Naive thymus-derived CD4-positive, alpha-beta T cell (primary cell): ENCODE data around the gene TP73. TPM values are rescaled to one million over a fixed set of nuclear protein-coding genes. Genes with fewer than 3 reads are reported as not detected.

Experiments
- ATAC-seq: fragments of 150-1000 bp; cut with Tn5 transposase; 2 replicates; pipeline ENCODE4 v1.10.0; 2021; ENCODE audit warnings: mild to moderate bottlenecking, moderate library complexity
- CTCF ChIA-PET: fragments of 350-600 bp; sonication (Branson Sonifier 250); formaldehyde crosslinking; loops from one replicate; lab custom pipeline; 2021; ENCODE audit warnings: antibody characterized with exemption; lab: Charles Lee
- POLR2A ChIA-PET: fragments of 350-600 bp; sonication (Branson Sonifier 250); formaldehyde crosslinking; loops from one replicate; lab custom pipeline; 2021; ENCODE audit warnings: antibody characterized with exemption, inconsistent platforms; lab: Charles Lee
- DNase-seq, 9 donors: peaks; one replicate each; pipeline versions ENCODE4 v3.0.0 to v3.0.0-alpha.2; 2020 to 2022; ENCODE audit warnings: mixed read lengths in 1 of 9
- H3K27ac ChIP-seq: one replicate; pipeline ENCODE4 v1.7.0; 2013; ENCODE audit warnings: mild to moderate bottlenecking, low read depth, low read length, moderate library complexity
- H3K27me3 ChIP-seq, 2 donors: one replicate each; pipeline ENCODE4 v1.7.0; 2013; ENCODE audit warnings: low read length in 2 of 2, mild to moderate bottlenecking in 2 of 2, moderate library complexity in 2 of 2; ENCODE audit not compliant: control insufficient read depth in 2 of 2, insufficient read depth in 2 of 2
- H3K36me3 ChIP-seq, 3 experiments: 1 replicate in 2 of 3; 2 replicates in 1 of 3; pipeline ENCODE4 v1.7.0; 2013; ENCODE audit warnings: low read length in 3 of 3, mild to moderate bottlenecking in 3 of 3, moderate library complexity in 1 of 3; ENCODE audit not compliant: insufficient read depth in 3 of 3, control insufficient read depth in 2 of 3
- H3K4me1 ChIP-seq, 2 donors: one replicate each; pipeline ENCODE4 v1.7.0; 2013; ENCODE audit warnings: low read length in 2 of 2, mild to moderate bottlenecking in 2 of 2, moderate library complexity in 1 of 2; ENCODE audit not compliant: control insufficient read depth in 2 of 2, insufficient read depth in 2 of 2
- H3K4me3 ChIP-seq: 2 replicates; pipeline ENCODE4 v1.7.0; 2013; ENCODE audit warnings: mild to moderate bottlenecking, low read length
- H3K9me3 ChIP-seq, 3 experiments: 1 replicate in 2 of 3; 2 replicates in 1 of 3; pipeline ENCODE4 v1.7.0; 2013; ENCODE audit warnings: low read length in 3 of 3; ENCODE audit not compliant: control insufficient read depth in 2 of 3
- H3K27ac Mint-ChIP-seq, 9 donors: one replicate each; pipeline ENCODE4 v1.8.0; 2020 to 2022; ENCODE audit warnings: mixed read lengths in 9 of 9, mild to moderate bottlenecking in 8 of 9, moderate library complexity in 5 of 9, inconsistent platforms in 2 of 9
- H3K27me3 Mint-ChIP-seq, 5 donors: one replicate each; pipeline ENCODE4 v1.8.0; 2021 to 2022; ENCODE audit warnings: mixed read lengths in 5 of 5, mild to moderate bottlenecking in 1 of 5
- H3K36me3 Mint-ChIP-seq, 5 donors: one replicate each; pipeline ENCODE4 v1.8.0; 2020 to 2022; ENCODE audit warnings: mixed read lengths in 5 of 5, mild to moderate bottlenecking in 3 of 5, inconsistent platforms in 1 of 5
- H3K4me1 Mint-ChIP-seq, 7 donors: one replicate each; pipeline ENCODE4 v1.8.0; 2020 to 2022; ENCODE audit warnings: mixed read lengths in 7 of 7, mild to moderate bottlenecking in 3 of 7, inconsistent platforms in 1 of 7
- H3K4me3 Mint-ChIP-seq, 10 donors: one replicate each; pipeline ENCODE4 v1.8.0; 2020 to 2022; ENCODE audit warnings: mild to moderate bottlenecking in 10 of 10, mixed read lengths in 10 of 10, moderate library complexity in 6 of 10, inconsistent platforms in 2 of 10
- H3K9me3 Mint-ChIP-seq, 11 donors: one replicate each; pipeline ENCODE4 v1.8.0; 2020 to 2022; ENCODE audit warnings: mixed read lengths in 11 of 11, mild to moderate bottlenecking in 4 of 11, inconsistent platforms in 1 of 11, moderate library complexity in 1 of 11
- intact Hi-C, 2 donors: fragments of 100-400 bp; cut with micrococcal nuclease; formaldehyde crosslinking; loops; one replicate each; pipeline ENCODE4 v1.15.1; 2023
- polyA plus RNA-seq, 2 donors: library from polyadenylated mRNA; unstranded; fragments of 300-500 nt; fragmentation: Illumina TruSeq; gene quantifications; one replicate each; pipeline ENCODE4 v1.2.3, GENCODE V29; 2021
- total RNA-seq, 6 experiments: library from RNA in 5 of 6; stranded (reverse) in 5 of 6; gene quantifications; 1 replicate in 5 of 6; 2 replicates in 1 of 6; pipeline ENCODE4 v1.2.3 and lab custom pipeline; 2021 to 2026

The TP73 gene
- total and polyA plus RNA-seq, 7 experiments from 2014 or later = 0.03 to 2.4 (median 0.15) TPM; not detected in 2

DNA sequence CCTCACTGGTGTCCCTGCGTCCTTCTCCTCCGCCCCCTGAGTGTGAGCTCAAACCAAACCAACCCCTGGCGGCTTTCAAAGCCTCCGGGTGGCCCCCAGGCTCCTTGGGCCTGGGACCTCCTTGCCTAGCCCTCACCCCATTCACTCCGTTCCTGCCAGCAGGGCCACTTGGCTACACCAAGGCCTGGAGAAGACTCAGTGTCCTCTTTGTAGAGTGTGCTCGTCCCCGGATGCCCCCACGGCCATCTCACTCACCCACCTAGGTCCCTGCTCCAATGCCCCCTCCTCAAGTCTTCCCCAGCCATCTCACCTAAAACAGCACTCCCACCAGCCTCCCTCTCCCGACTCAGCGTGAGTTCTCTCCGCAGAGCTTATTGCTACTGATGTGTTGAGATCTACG, 92.8 kb downstream of the TP73 start:
- Mint-ChIP-seq H3K9me3 (peaks cover 0 to 2% (median 0%) of the 10 kb centered on the region in 11 donors), H3K27ac (peak overlapping the region in 6 of 9 donors; percentile 36 to 59 (median 50)), H3K4me3 (peak overlapping the region; percentile 6 to 83 (median 74)), H3K27me3 (peaks cover 0 to 4% (median 0%) of the 10 kb centered on the region in 5 donors), H3K36me3 (peaks cover 0 to 22% (median 4%) of the 10 kb centered on the region in 5 donors), H3K4me1 (peaks cover 15 to 44% (median 33%) of the 10 kb centered on the region in 7 donors)
- Histone ChIP-seq H3K4me3 (no peak overlapping the region), H3K9me3 (no peaks in the 10 kb centered on the region), H3K4me1 (peaks cover 7 to 12% of the 10 kb centered on the region in 2 donors), H3K36me3 (peaks cover 0 to 33% (median 0%) of the 10 kb centered on the region in 3 experiments), H3K27ac (no peak overlapping the region), H3K27me3 (no peaks in the 10 kb centered on the region)
- intact Hi-C loops = no loop called here
- ChIA-PET POLR2A (no interaction called here), CTCF (no interaction called here)
- ATAC-seq = no peak
- no peak for DNase-seq

DNA sequence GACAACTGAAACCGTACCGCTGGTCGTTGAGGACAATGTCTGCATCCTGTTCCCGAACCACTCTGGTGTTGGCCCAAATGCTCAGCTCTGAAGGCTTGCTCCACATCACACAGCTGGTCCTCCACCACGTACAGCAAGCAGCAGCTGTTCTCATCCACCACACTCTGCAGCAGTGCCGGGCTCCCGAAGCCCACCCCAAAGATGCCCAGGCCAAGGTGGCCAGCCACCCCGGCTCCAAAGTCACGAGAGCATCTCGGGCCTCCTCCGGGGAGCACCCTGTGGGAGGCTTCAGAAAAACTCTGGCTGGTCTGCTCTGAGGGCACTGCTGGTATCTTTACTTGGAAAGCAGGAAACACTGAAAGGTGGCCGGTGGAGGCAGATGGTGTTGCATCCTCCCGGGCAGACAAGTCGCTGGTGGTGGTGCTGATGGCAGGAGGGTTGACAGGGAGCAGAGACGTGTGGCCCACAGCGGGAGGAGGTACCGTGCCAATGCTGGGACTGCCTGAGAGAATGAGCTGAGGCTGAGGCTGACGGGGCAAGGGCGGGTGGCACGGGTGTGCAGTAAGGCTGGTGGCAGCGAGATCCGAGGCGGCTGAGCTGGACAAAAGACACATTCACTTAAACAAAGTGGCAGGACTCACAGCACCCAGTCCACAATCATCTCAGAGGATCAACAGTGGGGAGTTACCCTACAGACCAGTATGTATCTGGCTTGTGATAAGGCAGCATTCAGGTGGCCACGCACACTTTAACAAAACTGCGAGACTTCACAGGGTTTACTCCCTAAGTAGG, 93.5 kb downstream of the TP73 start:
- DNase-seq (no peak), ATAC-seq (no peak)
- H3K9me3 Mint-ChIP-seq = peaks cover 0 to 2% (median 0%) of the 10 kb centered on the region in 11 donors
- ChIA-PET CTCF (no interaction called here), POLR2A (no interaction called here)
- intact Hi-C loops = loop anchor here (1.0 to 2.0 kb wide), 2 partner anchors 95 to 214 kb away; partner anchors contain the start of gene WRAP73 (in 2 of the 2)
- peak overlapping the region; percentile 13 to 88 (median 71) for H3K27ac Mint-ChIP-seq
- H3K4me3 Mint-ChIP-seq = peak overlapping the region; percentile 72 to 87 (median 78)
- H3K27me3 ChIP-seq = no peaks in the 10 kb centered on the region
- peaks cover 7 to 12% of the 10 kb centered on the region in 2 donors for H3K4me1 ChIP-seq
- H3K36me3 Mint-ChIP-seq = peaks cover 0 to 22% (median 4%) of the 10 kb centered on the region in 5 donors
- H3K36me3 ChIP-seq = peaks cover 0 to 26% (median 0%) of the 10 kb centered on the region in 3 experiments
- H3K27ac ChIP-seq = no peak overlapping the region
- H3K4me3 ChIP-seq = no peak overlapping the region
- H3K9me3 ChIP-seq = no peaks in the 10 kb centered on the region
- H3K4me1 Mint-ChIP-seq = peaks cover 15 to 44% (median 33%) of the 10 kb centered on the region in 7 donors
- H3K27me3 Mint-ChIP-seq = peaks cover 0 to 4% (median 0%) of the 10 kb centered on the region in 5 donors

DNA sequence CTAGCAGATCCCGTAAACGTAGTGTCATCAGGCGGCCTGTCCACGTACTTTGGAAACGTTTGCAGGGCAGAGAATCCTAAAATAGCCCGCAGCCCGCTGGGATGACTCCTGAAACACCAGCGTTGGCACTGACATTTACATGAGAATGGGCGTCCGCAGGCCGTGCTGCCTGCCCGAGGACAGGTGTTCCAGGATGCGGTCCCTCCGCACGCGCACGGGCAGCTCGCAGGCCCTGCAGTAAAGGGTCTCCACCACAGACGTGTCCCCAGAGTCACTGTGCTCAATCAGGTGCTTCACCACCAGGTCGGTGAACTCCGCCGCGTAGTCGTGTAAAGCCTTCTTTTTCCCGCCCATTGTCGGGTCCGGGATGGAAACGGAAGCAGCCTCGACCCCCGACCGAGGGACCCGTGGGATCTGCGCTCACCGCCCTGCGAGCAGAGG, 94.1 kb downstream of the TP73 start:
- CTCF ChIA-PET = no interaction called here
- Histone ChIP-seq H3K9me3 (no peaks in the 10 kb centered on the region), H3K4me1 (peaks cover 7 to 12% of the 10 kb centered on the region in 2 donors), H3K27me3 (no peaks in the 10 kb centered on the region), H3K36me3 (peaks cover 0 to 20% (median 0%) of the 10 kb centered on the region in 3 experiments), H3K4me3 (peak overlapping the region; percentile 52), H3K27ac (peak overlapping the region; percentile 71)
- Mint-ChIP-seq H3K27me3 (peaks cover 0 to 4% (median 0%) of the 10 kb centered on the region in 5 donors), H3K4me1 (peaks cover 15 to 43% (median 33%) of the 10 kb centered on the region in 7 donors), H3K36me3 (peaks cover 0 to 19% (median 4%) of the 10 kb centered on the region in 5 donors), H3K9me3 (peaks cover 0 to 2% (median 0%) of the 10 kb centered on the region in 11 donors), H3K4me3 (peak overlapping the region; percentile 72 to 87 (median 78)), H3K27ac (peak overlapping the region; percentile 59 to 88 (median 71))
- intact Hi-C loops = loop anchor here (1.0 to 2.0 kb wide), 2 partner anchors 96 to 215 kb away; partner anchors contain the start of gene WRAP73 (in 2 of the 2)
- POLR2A ChIA-PET = no interaction called here
- ATAC-seq = no peak
- no peak for DNase-seq

DNA sequence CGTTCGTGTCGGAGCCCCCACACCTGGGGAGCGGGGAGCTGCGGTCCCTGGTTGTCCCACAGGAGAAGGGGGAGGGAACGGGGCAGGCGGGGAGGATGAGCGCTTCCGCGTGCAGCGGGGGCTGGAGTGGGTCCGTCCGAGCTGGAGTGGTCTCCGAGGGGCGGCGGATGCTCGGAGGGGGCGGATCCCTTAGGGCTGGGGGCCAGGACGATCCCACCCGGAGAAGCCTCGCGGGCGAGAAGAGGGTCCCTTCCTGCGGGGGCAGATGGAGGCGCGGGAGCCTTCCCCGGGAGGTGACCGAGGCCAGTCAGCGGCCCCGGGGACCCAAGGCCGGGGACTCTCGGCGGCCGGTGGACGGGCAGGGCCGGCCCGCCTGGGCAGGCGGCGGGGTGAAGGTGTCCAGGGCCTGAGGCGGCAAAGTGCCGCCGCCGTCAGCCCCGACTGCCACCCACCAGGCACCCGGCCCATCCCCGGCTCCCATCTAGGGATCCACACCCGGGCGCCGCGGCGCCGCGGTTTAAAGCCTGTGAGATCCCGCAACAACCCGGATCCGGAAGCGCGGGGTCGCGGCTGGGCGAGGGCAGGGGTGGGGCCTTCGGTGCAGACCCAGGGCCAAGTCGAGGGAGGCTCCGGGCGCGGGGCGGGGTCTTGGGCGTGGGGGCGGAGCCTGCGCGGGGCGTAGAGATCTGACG, 94.7 kb downstream of the TP73 start:
- Mint-ChIP-seq H3K4me1 (peaks cover 15 to 40% (median 33%) of the 10 kb centered on the region in 7 donors), H3K4me3 (peak overlapping the region; percentile 72 to 87 (median 78)), H3K9me3 (peaks cover 0 to 2% (median 0%) of the 10 kb centered on the region in 11 donors), H3K36me3 (peaks cover 0 to 14% (median 4%) of the 10 kb centered on the region in 5 donors), H3K27ac (peak overlapping the region in 4 of 9 donors; percentile 65 to 88 (median 73)), H3K27me3 (peaks cover 0 to 4% (median 0%) of the 10 kb centered on the region in 5 donors)
- peak overlapping the region; percentile 71 for H3K27ac ChIP-seq
- POLR2A ChIA-PET = no interaction called here
- ATAC-seq (peak; percentile 99), DNase-seq (peak; percentile 76 to 91 (median 86))
- peaks cover 7 to 12% of the 10 kb centered on the region in 2 donors for H3K4me1 ChIP-seq
- CTCF ChIA-PET = no interaction called here
- H3K27me3 ChIP-seq = no peaks in the 10 kb centered on the region
- no peaks in the 10 kb centered on the region for H3K9me3 ChIP-seq
- H3K36me3 ChIP-seq = peaks cover 0 to 15% (median 0%) of the 10 kb centered on the region in 3 experiments
- intact Hi-C loops = loop anchor here (1.0 to 2.0 kb wide), 5 partner anchors 25 to 216 kb away; partner anchors contain the start of genes LRRC47 (in 2 of the 2), SMIM1 (in 2 of the 2) and WRAP73 (in 2 of the 2)
- peak overlapping the region; percentile 52 for H3K4me3 ChIP-seq

DNA sequence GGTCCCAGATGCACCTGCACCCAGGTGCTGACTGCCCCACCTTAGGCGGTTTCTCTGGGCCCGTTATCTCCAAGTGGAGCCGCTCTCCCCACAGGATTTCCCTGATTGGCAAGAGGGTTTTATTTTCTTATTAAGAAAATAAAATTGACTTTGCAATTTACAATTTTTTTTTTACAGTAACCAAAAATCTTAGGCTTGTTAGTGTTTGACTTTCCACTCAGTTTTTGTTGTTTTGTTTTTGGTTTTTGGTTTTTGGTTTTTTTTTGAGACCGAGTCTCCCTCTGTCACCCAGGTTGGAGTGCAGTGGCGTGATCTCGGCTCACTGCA, 95.2 kb downstream of the TP73 start:
- H3K4me1 ChIP-seq = peaks cover 7 to 12% of the 10 kb centered on the region in 2 donors
- no peak for DNase-seq
- H3K4me3 ChIP-seq = peak overlapping the region; percentile 52
- H3K27me3 ChIP-seq = no peaks in the 10 kb centered on the region
- H3K27me3 Mint-ChIP-seq = peaks cover 0 to 4% (median 0%) of the 10 kb centered on the region in 5 donors
- H3K36me3 ChIP-seq = peaks cover 0 to 10% (median 0%) of the 10 kb centered on the region in 3 experiments
- peaks cover 0 to 14% (median 4%) of the 10 kb centered on the region in 5 donors for H3K36me3 Mint-ChIP-seq
- no peak for ATAC-seq
- H3K27ac Mint-ChIP-seq = peak overlapping the region in 2 of 9 donors; percentile 22 to 43
- intact Hi-C loops = loop anchor here (1.0 to 2.0 kb wide), 4 partner anchors 25 to 123 kb away; partner anchors contain the start of genes LRRC47 (in 2 of the 2), SMIM1 (in 2 of the 2) and WRAP73 (in 2 of the 2)
- no peaks in the 10 kb centered on the region for H3K9me3 ChIP-seq
- CTCF ChIA-PET = no interaction called here
- peak overlapping the region; percentile 71 for H3K27ac ChIP-seq
- H3K9me3 Mint-ChIP-seq = peaks cover 0 to 2% (median 0%) of the 10 kb centered on the region in 11 donors
- H3K4me3 Mint-ChIP-seq = peak overlapping the region; percentile 60 to 83 (median 74)
- POLR2A ChIA-PET = interaction anchor here (0.9 kb wide), 1 partner anchor 22 kb away, joined by 3 read pairs; no protein-coding TSS in a partner anchor
- peaks cover 15 to 40% (median 33%) of the 10 kb centered on the region in 7 donors for H3K4me1 Mint-ChIP-seq

DNA sequence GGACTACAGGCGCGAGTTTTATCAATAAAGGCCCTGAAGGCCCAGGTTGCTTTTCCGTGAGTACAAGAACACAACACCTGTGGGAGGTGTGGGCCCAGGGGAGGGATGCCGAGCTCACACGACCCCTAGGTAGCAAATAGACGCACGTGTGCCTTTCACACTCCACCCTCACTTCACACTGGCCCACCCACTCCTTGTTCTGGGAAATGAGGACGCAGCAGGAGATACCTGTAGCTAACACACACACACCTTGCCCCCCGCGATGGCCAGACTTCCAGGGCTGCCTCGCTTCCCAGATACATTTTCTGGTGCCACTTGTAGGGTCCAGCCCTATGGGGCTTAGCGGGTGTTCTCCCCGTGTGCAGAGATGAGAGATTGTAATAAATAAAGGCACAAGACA, 95.6 kb downstream of the TP73 start:
- intact Hi-C loops = loop anchor here (1.0 to 2.0 kb wide), 4 partner anchors 24 to 124 kb away; partner anchors contain the start of genes LRRC47 (in 2 of the 2), SMIM1 (in 2 of the 2) and WRAP73 (in 2 of the 2)
- CTCF ChIA-PET = no interaction called here
- DNase-seq = no peak
- no peaks in the 10 kb centered on the region for H3K9me3 ChIP-seq
- H3K4me3 ChIP-seq = peak overlapping the region; percentile 52
- H3K27ac ChIP-seq = no peak overlapping the region
- peaks cover 0 to 5% (median 0%) of the 10 kb centered on the region in 3 experiments for H3K36me3 ChIP-seq
- peaks cover 15 to 40% (median 33%) of the 10 kb centered on the region in 7 donors for H3K4me1 Mint-ChIP-seq
- H3K36me3 Mint-ChIP-seq = peaks cover 0 to 14% (median 4%) of the 10 kb centered on the region in 5 donors
- ATAC-seq = no peak
- H3K27me3 ChIP-seq = no peaks in the 10 kb centered on the region
- peak overlapping the region in 5 of 9 donors; percentile 22 to 43 (median 32) for H3K27ac Mint-ChIP-seq
- H3K4me1 ChIP-seq = peaks cover 7 to 12% of the 10 kb centered on the region in 2 donors
- POLR2A ChIA-PET = interaction anchor here (0.9 kb wide), 1 partner anchor 22 kb away, joined by 3 read pairs; no protein-coding TSS in a partner anchor
- H3K9me3 Mint-ChIP-seq = peaks cover 0 to 2% (median 0%) of the 10 kb centered on the region in 11 donors
- peak overlapping the region; percentile 60 to 83 (median 74) for H3K4me3 Mint-ChIP-seq
- H3K27me3 Mint-ChIP-seq = peaks cover 0 to 4% (median 0%) of the 10 kb centered on the region in 5 donors
